Mammary epithelial cell (primary cell): Measurements from ENCODE around the gene CACUL1.

Experiments used
- CTCF ChIP-seq, 2 donors: IDR thresholded peaks in 1 of 2; conservative IDR thresholded peaks in 1 of 2; 2 replicates each; pipeline ENCODE4 v1.5.1; 2011 to 2012; ENCODE audit warnings: inconsistent platforms in 2 of 2, low read length in 2 of 2, mild to moderate bottlenecking in 2 of 2, control low read depth in 1 of 2, low read depth in 1 of 2; ENCODE audit not compliant: insufficient read depth in 1 of 2; ENCODE audit errors: extremely low read depth in 1 of 2
- EZH2 ChIP-seq: IDR thresholded peaks from 2 replicates; pipeline ENCODE4 v1.6.1; 2012; ENCODE audit warnings: low read length, inconsistent platforms, borderline replicate concordance

- no peak for TF ChIP-seq CTCF (conservative IDR thresholded peaks at IDR 0.05 in 1 of 2, IDR thresholded peaks at IDR 0.05 in 1 of 2; ENCODE audit: extremely low read depth in 1 of 2, insufficient read depth in 1 of 2, low read depth in 1 of 2, low read length in 2 of 2)
- TF ChIP-seq EZH2: no peak
Observed at GRCh38 chr10:118658762-118659161, 96.0 kb downstream of the CACUL1 start.
